ENCODE results near the gene NPR1. TPM values are rescaled to one million over a fixed set of nuclear protein-coding genes. Genes with fewer than 3 reads are reported as not detected.

Gene NPR1
- total and polyA plus RNA-seq, 4 donors: 16.7 to 98.9 (median 46.8) TPM

DNA sequence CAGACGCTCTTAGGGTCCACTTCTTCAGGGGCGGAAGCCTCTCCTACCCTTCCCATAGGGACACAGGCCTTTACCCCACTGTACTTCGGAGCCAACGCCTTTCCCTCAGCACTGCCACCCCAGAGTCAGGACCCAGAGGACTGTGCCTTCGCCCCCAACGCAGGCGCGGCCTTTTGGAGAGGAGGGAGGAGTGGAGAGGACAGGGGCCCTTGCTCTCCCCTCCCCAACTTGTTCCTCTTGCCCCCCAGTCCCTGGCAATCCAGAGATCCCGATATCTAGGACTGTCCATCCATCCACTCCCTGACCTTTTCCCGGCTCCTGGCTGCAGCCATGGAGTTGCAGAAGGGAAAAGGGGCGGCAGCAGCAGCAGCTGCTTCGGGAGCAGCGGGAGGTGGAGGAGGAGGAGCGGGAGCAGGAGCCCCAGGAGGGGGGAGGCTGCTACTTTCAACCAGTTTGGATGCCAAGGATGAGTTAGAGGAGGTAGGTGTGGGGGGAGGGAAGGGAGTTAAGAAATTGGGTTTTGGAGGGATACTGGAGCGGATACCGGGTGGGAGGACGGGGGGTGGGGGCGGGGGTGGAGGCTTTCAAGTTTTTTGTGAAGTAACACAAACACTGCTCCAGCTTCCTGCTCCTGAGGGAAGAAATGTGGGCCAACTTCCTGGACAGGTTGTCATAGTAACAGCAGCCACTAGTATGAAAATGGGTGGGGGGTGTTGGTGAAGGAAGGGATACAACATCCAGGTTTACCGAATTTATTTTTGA is 50.0 kb downstream of the NPR1 start:
- peak; percentile 67 to 78 (median 73) for DNase-seq
- H3K9ac ChIP-seq (ENCODE audit: insufficient read depth in 1 of 2, low read length in 2 of 2): peak overlapping the region; percentile 94 to 96
- WGBS, 2 donors: 1% methylated on average over 19 of the region's 19 CpGs

DNA sequence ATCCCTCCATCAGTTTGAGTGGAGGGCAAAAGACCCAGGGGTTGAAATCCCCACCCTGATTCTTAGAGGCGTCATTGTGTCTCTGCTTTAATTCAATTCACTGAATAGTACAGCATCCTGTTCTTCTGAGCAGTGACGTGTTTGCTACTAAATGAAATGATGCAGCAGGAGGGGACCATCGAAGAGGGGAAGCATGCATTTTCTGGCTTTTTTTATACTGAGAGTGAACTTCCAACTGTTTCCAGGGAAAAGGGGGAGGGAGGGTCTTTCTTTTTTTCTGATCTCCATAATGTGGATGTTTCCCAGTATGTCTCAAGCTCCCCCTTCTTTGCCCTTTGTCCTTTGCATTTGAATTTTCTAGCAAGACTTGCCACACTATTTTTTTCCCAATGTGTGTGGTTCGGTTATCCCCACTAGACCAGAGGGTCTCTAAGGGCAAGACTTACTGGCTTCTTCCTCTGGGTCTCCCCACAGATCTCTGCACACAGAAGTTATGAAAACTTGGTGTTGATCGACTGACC is 52.0 kb downstream of the NPR1 start:
- ATAC-seq (ENCODE audit: insufficient read depth, low FRiP score): no peak
- 64 to 73% methylated on average over 5 of the region's 5 CpGs for WGBS, 2 donors

More for the DNA sequence above, 50.0 kb downstream of the NPR1 start:
- Histone ChIP-seq H3K27ac (ENCODE audit: low read depth in 1 of 2, low read length in 1 of 2) (peak overlapping the region; percentile 93 to 99), H3K4me1 (ENCODE audit: control insufficient read depth in 5 of 5, insufficient read depth in 5 of 5, low read length in 5 of 5) (peaks cover 3 to 19% (median 15%) of the 10 kb centered on the region in 5 donors), H3K4me3 (peak overlapping the region; percentile 68), H3K36me3 (ENCODE audit: control insufficient read depth in 4 of 4, insufficient read depth in 4 of 4, low read length in 4 of 4) (peaks cover 0 to 5% (median 1%) of the 10 kb centered on the region in 4 donors), H3K27me3 (ENCODE audit: control insufficient read depth in 3 of 3, insufficient read depth in 3 of 3, low read length in 2 of 3) (no peaks in the 10 kb centered on the region), H3K9me3 (ENCODE audit: control insufficient read depth in 4 of 4, insufficient read depth in 3 of 4, low read length in 3 of 4) (no peaks in the 10 kb centered on the region)
- ATAC-seq (ENCODE audit: insufficient read depth, low FRiP score): no peak
- TF ChIP-seq, protein P1, sequence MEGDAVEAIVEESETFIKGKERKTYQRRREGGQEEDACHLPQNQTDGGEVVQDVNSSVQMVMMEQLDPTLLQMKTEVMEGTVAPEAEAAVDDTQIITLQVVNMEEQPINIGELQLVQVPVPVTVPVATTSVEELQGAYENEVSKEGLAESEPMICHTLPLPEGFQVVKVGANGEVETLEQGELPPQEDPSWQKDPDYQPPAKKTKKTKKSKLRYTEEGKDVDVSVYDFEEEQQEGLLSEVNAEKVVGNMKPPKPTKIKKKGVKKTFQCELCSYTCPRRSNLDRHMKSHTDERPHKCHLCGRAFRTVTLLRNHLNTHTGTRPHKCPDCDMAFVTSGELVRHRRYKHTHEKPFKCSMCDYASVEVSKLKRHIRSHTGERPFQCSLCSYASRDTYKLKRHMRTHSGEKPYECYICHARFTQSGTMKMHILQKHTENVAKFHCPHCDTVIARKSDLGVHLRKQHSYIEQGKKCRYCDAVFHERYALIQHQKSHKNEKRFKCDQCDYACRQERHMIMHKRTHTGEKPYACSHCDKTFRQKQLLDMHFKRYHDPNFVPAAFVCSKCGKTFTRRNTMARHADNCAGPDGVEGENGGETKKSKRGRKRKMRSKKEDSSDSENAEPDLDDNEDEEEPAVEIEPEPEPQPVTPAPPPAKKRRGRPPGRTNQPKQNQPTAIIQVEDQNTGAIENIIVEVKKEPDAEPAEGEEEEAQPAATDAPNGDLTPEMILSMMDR (IDR thresholded peaks at IDR 0.05; ENCODE audit: control extremely low read depth, extremely low read depth): no peak

DNA sequence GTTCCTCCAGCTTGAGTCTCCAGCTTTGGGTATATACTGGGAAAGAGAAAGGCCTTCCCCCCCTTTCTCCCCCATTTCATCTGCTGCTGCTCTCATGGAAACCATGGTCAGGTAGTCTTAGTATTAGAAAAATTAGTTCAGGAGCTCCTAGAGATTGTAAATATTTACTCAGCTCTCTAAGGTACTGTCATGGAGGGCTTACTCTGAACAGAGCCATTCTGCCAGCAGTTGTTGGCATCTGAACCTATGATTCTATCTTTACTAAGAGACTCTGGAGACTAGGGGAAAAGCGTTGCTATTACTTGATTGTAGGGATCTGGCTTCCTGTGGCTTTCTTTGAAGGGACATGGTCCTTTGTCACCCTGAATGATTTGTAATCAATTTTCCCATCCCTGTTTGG is 55.5 kb downstream of the NPR1 start:
- H3K9ac ChIP-seq (ENCODE audit: insufficient read depth in 1 of 2, low read length in 2 of 2): no peak overlapping the region
- peaks cover 0 to 7% (median 2%) of the 10 kb centered on the region in 4 donors for H3K36me3 ChIP-seq (ENCODE audit: control insufficient read depth in 4 of 4, insufficient read depth in 4 of 4, low read length in 4 of 4)
- TF ChIP-seq, protein P1 (IDR thresholded peaks at IDR 0.05; ENCODE audit: control extremely low read depth, extremely low read depth): no peak
- peak overlapping the region in 1 of 2 donors; percentile 17 for H3K27ac ChIP-seq (ENCODE audit: low read depth in 1 of 2, low read length in 1 of 2)
- 46 to 75% methylated on average over 1 of the region's 1 CpG for WGBS, 2 donors
- no peak for ATAC-seq (ENCODE audit: insufficient read depth, low FRiP score)
- H3K4me3 ChIP-seq: no peak overlapping the region
- no peaks in the 10 kb centered on the region for H3K27me3 ChIP-seq (ENCODE audit: control insufficient read depth in 3 of 3, insufficient read depth in 3 of 3, low read length in 2 of 3)
- H3K4me1 ChIP-seq (ENCODE audit: control insufficient read depth in 5 of 5, insufficient read depth in 5 of 5, low read length in 5 of 5): peaks cover 3 to 22% (median 13%) of the 10 kb centered on the region in 5 donors
- peak in 1 of 3 donors; percentile 22 for DNase-seq
- H3K9me3 ChIP-seq (ENCODE audit: control insufficient read depth in 4 of 4, insufficient read depth in 3 of 4, low read length in 3 of 4): no peaks in the 10 kb centered on the region

More for the DNA sequence above, 52.0 kb downstream of the NPR1 start:
- peak overlapping the region; percentile 36 to 42 for H3K27ac ChIP-seq (ENCODE audit: low read depth in 1 of 2, low read length in 1 of 2)
- DNase-seq: no peak
- H3K9me3 ChIP-seq (ENCODE audit: control insufficient read depth in 4 of 4, insufficient read depth in 3 of 4, low read length in 3 of 4): no peaks in the 10 kb centered on the region
- TF ChIP-seq, protein P1 (IDR thresholded peaks at IDR 0.05; ENCODE audit: control extremely low read depth, extremely low read depth): no peak
- H3K9ac ChIP-seq (ENCODE audit: insufficient read depth in 1 of 2, low read length in 2 of 2): peak overlapping the region in 1 of 2 donors; percentile 6
- H3K36me3 ChIP-seq (ENCODE audit: control insufficient read depth in 4 of 4, insufficient read depth in 4 of 4, low read length in 4 of 4): peaks cover 0 to 5% (median 2%) of the 10 kb centered on the region in 4 donors
- H3K4me3 ChIP-seq: no peak overlapping the region
- H3K4me1 ChIP-seq (ENCODE audit: control insufficient read depth in 5 of 5, insufficient read depth in 5 of 5, low read length in 5 of 5): peaks cover 5 to 24% (median 18%) of the 10 kb centered on the region in 5 donors
- no peaks in the 10 kb centered on the region for H3K27me3 ChIP-seq (ENCODE audit: control insufficient read depth in 3 of 3, insufficient read depth in 3 of 3, low read length in 2 of 3)
